Stomach smooth muscle (tissue), 2 donors: Measurements from ENCODE around the gene E2F4.

Experiments used
- H3K27ac ChIP-seq: one replicate; pipeline ENCODE4 v1.7.0; 2013; ENCODE audit warnings: mild to moderate bottlenecking, low read length, inconsistent platforms
- H3K27me3 ChIP-seq, 2 donors: one replicate each; pipeline ENCODE4 v1.7.0; 2013; ENCODE audit warnings: low read length in 2 of 2; ENCODE audit not compliant: insufficient read depth in 2 of 2, control insufficient read depth in 1 of 2
- H3K36me3 ChIP-seq, 2 donors: one replicate each; pipeline ENCODE4 v1.7.0; 2013; ENCODE audit warnings: low read length in 2 of 2; ENCODE audit not compliant: control insufficient read depth in 2 of 2, insufficient read depth in 2 of 2
- H3K4me1 ChIP-seq: one replicate; pipeline ENCODE4 v1.7.0; 2013; ENCODE audit warnings: low read length; ENCODE audit not compliant: control insufficient read depth, insufficient read depth
- H3K4me3 ChIP-seq, 2 donors: one replicate each; pipeline ENCODE4 v1.7.0; 2013; ENCODE audit warnings: low read length in 2 of 2
- H3K9ac ChIP-seq, 2 donors: one replicate each; pipeline ENCODE4 v1.7.0; 2013; ENCODE audit warnings: low read length in 2 of 2, mild to moderate bottlenecking in 1 of 2
- H3K9me3 ChIP-seq, 2 donors: one replicate each; pipeline ENCODE4 v1.7.0; 2013; ENCODE audit warnings: low read length in 2 of 2; ENCODE audit not compliant: control insufficient read depth in 2 of 2
- donor health status: healthy.
- donor health status: Pancreatic carcinoma.

E2F4 gene

DNA sequence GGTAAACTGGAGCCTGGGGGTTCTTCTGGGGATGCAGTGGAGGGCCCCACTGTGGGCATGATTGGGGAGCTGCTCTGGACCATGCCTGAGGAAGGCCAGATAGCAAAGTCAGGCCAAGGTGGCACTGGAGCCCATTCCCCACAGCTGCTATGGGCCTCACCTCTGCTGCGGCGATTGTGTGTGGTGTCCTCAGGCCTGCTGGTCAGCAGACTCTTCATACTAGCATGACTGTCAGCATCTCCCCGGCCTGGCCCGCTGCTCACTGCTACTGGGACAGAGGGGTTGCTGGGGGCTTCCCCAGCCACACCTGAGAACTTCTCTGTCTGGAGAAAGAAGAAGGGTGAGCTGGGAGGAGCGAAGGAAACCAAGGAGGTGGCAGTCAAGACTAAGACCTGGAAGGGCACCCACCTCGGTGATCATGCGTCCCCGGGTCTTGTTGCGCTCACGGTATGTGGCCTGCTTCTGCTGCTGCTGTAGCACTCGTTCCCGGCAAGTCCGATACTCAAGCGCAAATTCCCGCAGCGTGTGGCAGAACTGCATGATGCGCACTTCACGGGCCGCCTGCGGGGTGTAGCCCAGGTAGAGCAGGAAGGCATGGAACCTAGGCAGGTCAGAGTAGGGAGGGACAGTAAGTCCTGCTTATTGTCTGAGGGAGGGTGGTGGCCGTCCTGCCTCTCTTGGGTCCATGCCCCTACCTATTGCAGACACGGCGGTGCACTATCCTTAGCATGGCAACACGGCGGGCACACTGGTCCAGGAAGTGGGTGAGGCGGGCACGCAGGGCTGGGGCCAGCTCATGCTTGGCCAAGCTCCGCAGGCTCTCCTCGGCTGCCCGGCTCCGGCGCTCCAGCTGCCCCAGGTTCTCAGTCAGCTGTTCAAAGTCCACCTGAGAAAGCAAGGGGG is 38.2 kb downstream of the E2F4 start:
- Histone ChIP-seq H3K27me3 (no peaks in the 10 kb centered on the region), H3K9me3 (no peaks in the 10 kb centered on the region), H3K36me3 (peaks cover 24 to 37% of the 10 kb centered on the region in 2 donors), H3K9ac (no peak overlapping the region), H3K4me1 (peaks cover 22% of the 10 kb centered on the region), H3K27ac (no peak overlapping the region), H3K4me3 (no peak overlapping the region)

DNA sequence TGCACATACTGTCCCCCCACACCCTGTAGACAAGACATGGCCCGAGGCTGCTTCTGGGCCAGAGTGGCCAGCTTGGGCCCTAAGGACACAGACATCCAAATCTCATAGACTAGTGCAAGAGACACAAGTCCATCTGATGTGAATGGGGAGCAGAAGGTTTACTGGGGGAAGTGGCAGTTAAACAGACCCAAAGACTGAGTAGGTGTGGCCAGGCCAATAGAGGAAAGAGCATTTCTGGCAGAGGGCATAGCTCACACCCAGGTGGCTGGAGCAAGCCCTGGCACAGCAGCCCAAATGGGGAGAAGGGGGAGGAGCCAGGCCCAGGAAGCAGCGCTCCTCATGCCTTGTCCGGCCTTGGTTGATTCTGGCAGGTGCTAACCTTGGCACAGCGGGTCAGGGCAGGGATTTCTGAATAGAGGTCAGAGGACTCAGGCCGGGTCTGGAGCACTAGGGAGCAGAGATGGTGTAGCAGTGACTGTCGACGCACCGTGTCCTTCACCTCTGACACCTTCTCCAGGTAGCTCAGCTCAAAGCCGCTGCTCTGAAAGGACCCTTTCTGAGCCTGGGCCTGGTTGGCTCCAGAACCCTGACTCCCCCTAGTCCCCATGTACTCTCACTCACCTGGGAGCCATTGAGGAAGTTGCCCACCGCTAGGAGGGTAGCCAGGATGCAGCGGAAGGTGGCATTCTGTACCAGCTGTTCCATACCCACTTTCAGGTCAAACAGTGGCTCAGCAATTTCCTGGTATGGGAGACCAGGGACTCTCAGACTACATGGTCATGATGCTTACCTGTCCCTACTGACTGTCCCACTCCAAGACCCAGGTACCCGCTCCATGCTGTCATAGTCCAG is 39.1 kb downstream of the E2F4 start:
- H3K27ac ChIP-seq, result no peak overlapping the region
- no peak overlapping the region for H3K4me3 ChIP-seq
- H3K36me3 ChIP-seq, result peaks cover 28 to 43% of the 10 kb centered on the region in 2 donors

DNA sequence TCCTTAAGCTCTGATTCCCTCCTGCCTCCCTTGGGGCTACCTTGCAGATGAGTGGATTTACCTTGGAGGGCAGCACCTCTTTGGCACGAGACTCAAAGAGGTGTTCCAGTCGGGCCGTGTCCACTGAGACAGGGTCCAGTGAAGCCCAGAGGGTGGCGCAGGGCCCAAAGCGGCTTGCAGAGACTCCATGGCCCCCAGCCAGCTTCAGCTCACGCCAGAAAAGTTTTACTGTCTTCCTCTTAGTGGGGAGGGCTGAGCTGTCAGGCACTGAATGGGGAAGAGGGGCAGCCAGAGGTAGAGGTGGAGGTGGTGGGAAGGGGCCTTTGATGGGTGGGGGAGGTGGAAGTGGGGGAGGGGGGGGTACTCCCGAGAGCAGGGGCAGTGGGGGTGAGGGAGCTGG is 41.6 kb downstream of the E2F4 start:
- no peak overlapping the region for H3K27ac ChIP-seq
- no peak overlapping the region for H3K9ac ChIP-seq
- no peaks in the 10 kb centered on the region for H3K9me3 ChIP-seq
- peaks cover 30 to 56% of the 10 kb centered on the region in 2 donors for H3K36me3 ChIP-seq
- H3K4me3 ChIP-seq, result no peak overlapping the region
- H3K4me1 ChIP-seq, result no peaks in the 10 kb centered on the region
- H3K27me3 ChIP-seq, result no peaks in the 10 kb centered on the region

More for the DNA sequence above, 39.1 kb downstream of the E2F4 start:
- no peak overlapping the region for H3K9ac ChIP-seq
- H3K27me3 ChIP-seq, result no peaks in the 10 kb centered on the region
- peaks cover 16% of the 10 kb centered on the region for H3K4me1 ChIP-seq
- H3K9me3 ChIP-seq, result no peaks in the 10 kb centered on the region

DNA sequence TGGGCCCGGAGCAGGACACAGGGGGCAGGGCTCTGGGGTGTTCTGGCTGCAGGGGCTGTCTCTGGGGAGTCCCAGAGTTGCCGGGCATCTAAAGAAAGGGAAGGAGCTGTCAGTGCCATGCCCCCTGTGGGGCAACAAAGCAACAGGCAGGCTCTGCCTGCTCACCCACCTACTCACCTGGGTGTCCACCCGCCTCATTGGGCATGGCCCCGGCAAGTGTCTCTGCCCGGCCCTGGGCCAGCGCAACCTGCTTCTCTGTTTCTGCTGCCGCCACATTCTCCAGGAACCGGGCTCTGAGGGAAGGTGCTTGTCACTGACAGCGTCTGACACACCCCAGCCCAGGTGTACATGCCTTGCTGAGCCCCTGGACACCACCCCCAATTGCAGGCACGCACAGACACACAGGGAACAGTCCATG is 42.2 kb downstream of the E2F4 start:
- Histone ChIP-seq H3K36me3 (peaks cover 24 to 54% of the 10 kb centered on the region in 2 donors), H3K27me3 (no peaks in the 10 kb centered on the region), H3K4me3 (no peak overlapping the region), H3K4me1 (no peaks in the 10 kb centered on the region), H3K27ac (no peak overlapping the region), H3K9me3 (no peaks in the 10 kb centered on the region), H3K9ac (no peak overlapping the region)

GRCh38 chr16:67235816-67236562 is 44.0 kb downstream of the E2F4 start:
- Histone ChIP-seq H3K27ac (no peak overlapping the region), H3K9ac (no peak overlapping the region), H3K27me3 (no peaks in the 10 kb centered on the region), H3K9me3 (no peaks in the 10 kb centered on the region), H3K36me3 (peaks cover 9 to 40% of the 10 kb centered on the region in 2 donors), H3K4me1 (peaks cover 4% of the 10 kb centered on the region), H3K4me3 (no peak overlapping the region)

DNA sequence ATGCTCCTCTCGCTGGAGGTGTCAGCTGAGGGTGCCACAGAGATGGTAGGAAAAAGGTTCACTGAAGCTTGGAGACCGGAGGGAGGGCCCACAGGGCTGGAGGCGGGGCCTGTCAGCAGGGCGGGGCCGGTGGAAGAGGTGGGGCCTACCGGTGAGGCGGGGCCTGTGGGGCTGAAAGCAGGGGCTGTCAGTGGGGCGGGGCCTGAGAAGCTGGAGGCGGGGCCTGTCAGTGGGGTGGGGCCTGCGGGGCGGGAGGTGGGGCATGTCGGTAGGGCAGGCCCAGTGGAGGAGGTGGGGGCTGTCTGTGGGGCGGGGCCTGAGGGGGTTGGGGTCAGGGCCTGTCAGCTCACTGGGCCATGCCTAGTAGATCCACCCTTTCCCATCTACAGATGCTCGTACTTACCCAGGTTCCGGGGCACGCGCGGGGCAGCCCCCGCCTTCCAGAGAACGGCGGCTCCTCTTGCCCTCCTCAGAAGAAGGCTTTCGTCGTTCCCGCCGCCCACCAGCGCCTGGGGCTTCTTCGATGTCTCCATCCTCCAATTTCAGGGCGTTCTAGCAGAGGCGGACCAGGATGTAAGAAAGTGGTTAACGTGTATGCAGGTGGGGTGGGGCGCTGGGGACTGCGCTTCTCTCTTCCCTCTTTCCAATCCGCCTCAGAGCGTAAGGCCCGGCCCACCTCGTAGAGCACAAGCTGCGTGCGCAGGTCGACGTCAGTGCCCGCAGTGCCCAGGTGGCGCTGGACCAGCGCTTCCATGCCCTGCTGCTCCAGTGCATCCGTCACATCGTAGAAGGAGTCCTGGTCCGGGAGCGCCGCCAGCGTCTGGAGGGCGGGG is 44.8 kb downstream of the E2F4 start:
- Histone ChIP-seq H3K9ac (no peak overlapping the region), H3K36me3 (peaks cover 9 to 32% of the 10 kb centered on the region in 2 donors), H3K27ac (no peak overlapping the region)

DNA sequence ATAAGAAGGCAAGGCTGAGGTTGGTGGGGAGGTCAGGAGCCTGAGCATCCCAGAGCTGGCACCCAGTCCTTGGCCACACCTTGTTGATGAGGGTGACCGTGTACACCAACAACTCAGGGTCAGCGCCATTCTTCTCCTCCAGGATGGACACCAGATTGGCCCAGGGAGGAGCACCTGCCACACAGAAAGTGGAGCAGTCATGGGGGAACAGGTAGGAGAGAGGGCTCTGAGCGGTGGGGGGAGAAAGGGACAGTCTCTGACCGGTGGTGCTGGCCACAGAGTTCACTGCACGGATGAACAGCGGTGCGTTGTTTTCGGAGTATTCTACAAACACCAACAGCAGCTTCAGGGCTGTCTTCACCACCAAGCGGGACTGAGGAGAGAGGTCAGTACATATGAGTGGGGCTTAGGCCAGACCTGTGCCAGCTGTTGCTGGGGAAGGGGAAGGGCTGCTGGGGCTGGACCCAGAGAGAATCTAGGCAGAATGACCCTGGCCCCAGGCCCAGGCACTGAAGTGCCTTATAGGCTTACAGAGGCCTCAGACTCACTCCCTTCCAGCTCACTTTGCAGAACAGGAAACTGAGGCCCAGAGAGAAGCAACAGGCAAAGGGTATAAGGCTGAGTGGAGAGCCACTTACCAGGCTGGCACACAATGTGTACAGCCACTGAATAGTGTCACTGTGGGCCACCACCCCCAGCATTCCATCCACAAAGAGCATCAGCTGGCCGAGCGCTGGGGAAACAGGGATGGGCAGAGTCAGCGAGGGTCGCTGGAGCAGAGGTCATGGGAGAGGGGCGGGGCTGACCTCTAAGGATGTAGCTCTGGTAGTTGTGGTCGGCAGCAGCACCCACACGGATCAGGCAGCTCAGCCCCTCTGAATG is 45.7 kb downstream of the E2F4 start:
- Histone ChIP-seq H3K4me1 (peaks cover 8% of the 10 kb centered on the region), H3K9ac (no peak overlapping the region), H3K36me3 (peaks cover 9 to 29% of the 10 kb centered on the region in 2 donors), H3K27me3 (no peaks in the 10 kb centered on the region), H3K4me3 (no peak overlapping the region), H3K9me3 (no peaks in the 10 kb centered on the region), H3K27ac (no peak overlapping the region)

More for the DNA sequence above, 44.8 kb downstream of the E2F4 start:
- no peaks in the 10 kb centered on the region for H3K27me3 ChIP-seq
- H3K4me1 ChIP-seq, result peaks cover 8% of the 10 kb centered on the region
- H3K9me3 ChIP-seq, result no peaks in the 10 kb centered on the region
- no peak overlapping the region for H3K4me3 ChIP-seq

DNA sequence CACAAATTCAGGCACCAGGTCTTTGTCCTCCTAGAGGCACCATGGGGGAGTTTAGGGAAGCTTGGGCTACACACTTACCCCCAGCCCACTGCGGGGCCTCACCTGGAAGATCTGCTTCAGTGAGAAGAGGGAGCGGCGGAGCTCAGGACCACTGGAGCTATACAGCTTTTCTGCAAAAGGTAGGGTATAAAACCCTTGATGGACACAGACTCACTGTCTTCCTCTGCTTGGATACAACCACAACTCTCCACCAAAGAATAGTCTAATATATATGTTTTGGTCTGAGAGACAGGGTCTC is 46.3 kb downstream of the E2F4 start:
- Histone ChIP-seq H3K9ac (no peak overlapping the region), H3K27me3 (no peaks in the 10 kb centered on the region), H3K36me3 (peaks cover 9 to 29% of the 10 kb centered on the region in 2 donors), H3K4me3 (no peak overlapping the region), H3K4me1 (peaks cover 8% of the 10 kb centered on the region), H3K9me3 (no peaks in the 10 kb centered on the region), H3K27ac (no peak overlapping the region)

DNA sequence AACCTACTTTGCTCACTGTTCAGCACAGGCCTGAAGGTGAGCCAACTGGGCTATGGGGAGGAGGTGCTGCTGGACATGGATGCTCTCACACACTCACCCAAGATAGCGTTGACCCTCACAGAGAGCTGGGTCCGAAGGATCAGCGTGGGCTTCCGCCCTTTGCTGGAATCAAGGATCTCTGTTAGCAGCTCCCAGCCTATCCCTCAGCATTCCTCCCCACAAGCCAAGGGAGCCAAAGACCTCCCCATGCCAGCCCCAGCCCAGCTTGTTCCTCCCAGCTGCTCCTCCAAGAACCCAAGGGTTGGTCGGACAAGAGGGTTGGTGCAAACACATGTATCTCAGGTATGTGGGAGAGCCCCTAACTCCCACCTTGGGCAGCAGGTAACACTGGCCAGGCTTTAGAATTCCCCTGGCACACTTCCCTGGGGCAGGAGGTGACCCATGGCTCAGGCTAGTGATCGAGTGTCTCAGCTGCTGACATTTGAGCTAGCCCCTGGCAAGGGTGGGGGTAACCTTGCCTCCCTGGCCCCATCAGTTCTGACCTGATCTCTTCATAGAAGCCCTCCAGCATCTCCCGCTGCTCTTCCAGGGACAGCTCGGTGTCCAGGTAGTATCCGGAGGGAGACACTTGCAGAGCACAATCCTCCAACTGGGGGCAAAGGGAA is 47.0 kb downstream of the E2F4 start:
- no peak overlapping the region for H3K4me3 ChIP-seq
- H3K9me3 ChIP-seq, result no peaks in the 10 kb centered on the region
- H3K9ac ChIP-seq, result no peak overlapping the region
- peaks cover 12% of the 10 kb centered on the region for H3K4me1 ChIP-seq
- no peak overlapping the region for H3K27ac ChIP-seq
- no peaks in the 10 kb centered on the region for H3K27me3 ChIP-seq
- peaks cover 9 to 29% of the 10 kb centered on the region in 2 donors for H3K36me3 ChIP-seq
